NT2/D1 (cell line): Measurements from ENCODE around the gene TRMT44.

Experiments used
- DNase-seq: peaks from one replicate; pipeline ENCODE4 v3.0.0-alpha.2; 2011; ENCODE audit warnings: low read depth, low spot score
- H3K27me3 ChIP-seq: 2 replicates; pipeline ENCODE4 v1.6.0; 2011; ENCODE audit warnings: mild to moderate bottlenecking; ENCODE audit not compliant: insufficient read length, insufficient read depth
- H3K36me3 ChIP-seq: 2 replicates; pipeline ENCODE4 v1.6.1; 2011; ENCODE audit warnings: mild to moderate bottlenecking, low read length, mixed read lengths; ENCODE audit not compliant: insufficient read depth, insufficient read length
- H3K4me1 ChIP-seq: 2 replicates; pipeline ENCODE4 v1.5.1; 2011; ENCODE audit not compliant: insufficient read depth, insufficient read length
- H3K4me3 ChIP-seq: 2 replicates; pipeline ENCODE4 v1.5.1; 2011; ENCODE audit warnings: low read depth; ENCODE audit not compliant: insufficient read length
- H3K9ac ChIP-seq: 2 replicates; pipeline ENCODE4 v1.6.0; 2011; ENCODE audit warnings: low read depth; ENCODE audit not compliant: insufficient read length
- H3K9me3 ChIP-seq: 2 replicates; pipeline ENCODE4 v1.5.1; 2011; ENCODE audit warnings: mild to moderate bottlenecking, low read length; ENCODE audit not compliant: insufficient read depth
- SUZ12 ChIP-seq: IDR thresholded peaks from 2 replicates; pipeline ENCODE4 v1.6.1; 2011; ENCODE audit not compliant: insufficient read length, insufficient read depth; ENCODE audit errors: extremely low read depth
- YY1 ChIP-seq: IDR thresholded peaks from 2 replicates; pipeline ENCODE4 v1.6.1; 2011; ENCODE audit not compliant: insufficient read length, insufficient read depth
- ZNF274 ChIP-seq: IDR thresholded peaks from 2 replicates; pipeline ENCODE4 v1.6.1; 2011; ENCODE audit warnings: mild to moderate bottlenecking, low read depth, low read length

The TRMT44 gene

GRCh38 chr4:8497762-8498161 lies 57.2 kb downstream of the TRMT44 start:
- no peaks in the 10 kb centered on the region for H3K27me3 ChIP-seq
- no peak overlapping the region for H3K4me3 ChIP-seq
- peaks cover 5% of the 10 kb centered on the region for H3K4me1 ChIP-seq
- H3K36me3 ChIP-seq: no peaks in the 10 kb centered on the region
- DNase-seq: no peak
- H3K9ac ChIP-seq: no peak overlapping the region
- TF ChIP-seq ZNF274: no peak
- no peak for TF ChIP-seq YY1
- TF ChIP-seq SUZ12: no peak
- peaks cover 39% of the 10 kb centered on the region for H3K9me3 ChIP-seq

- Histone ChIP-seq H3K9ac (no peak overlapping the region), H3K9me3 (peaks cover 23% of the 10 kb centered on the region), H3K27me3 (no peaks in the 10 kb centered on the region), H3K4me1 (peaks cover 36% of the 10 kb centered on the region), H3K4me3 (no peak overlapping the region), H3K36me3 (no peaks in the 10 kb centered on the region)
- DNase-seq: no peak
- TF ChIP-seq SUZ12: no peak
- no peak for TF ChIP-seq YY1
- TF ChIP-seq ZNF274: no peak
These were observed 60.4 kb downstream of the TRMT44 start for GRCh38 chr4:8500966-8501365.

GRCh38 chr4:8501781-8502180 lies 61.2 kb downstream of the TRMT44 start:
- no peaks in the 10 kb centered on the region for H3K36me3 ChIP-seq
- peaks cover 42% of the 10 kb centered on the region for H3K4me1 ChIP-seq
- no peak overlapping the region for H3K4me3 ChIP-seq
- TF ChIP-seq ZNF274 (no peak), YY1 (no peak), SUZ12 (no peak)
- DNase-seq: no peak
- H3K27me3 ChIP-seq: no peaks in the 10 kb centered on the region
- H3K9ac ChIP-seq: no peak overlapping the region
- peaks cover 17% of the 10 kb centered on the region for H3K9me3 ChIP-seq

GRCh38 chr4:8502371-8502770 lies 61.8 kb downstream of the TRMT44 start:
- no peaks in the 10 kb centered on the region for H3K36me3 ChIP-seq
- no peaks in the 10 kb centered on the region for H3K27me3 ChIP-seq
- no peak for DNase-seq
- peaks cover 47% of the 10 kb centered on the region for H3K4me1 ChIP-seq
- TF ChIP-seq YY1 (no peak), SUZ12 (no peak), ZNF274 (no peak)
- no peak overlapping the region for H3K4me3 ChIP-seq
- H3K9me3 ChIP-seq: peaks cover 17% of the 10 kb centered on the region; the same call in 1 of the 2 replicates
- H3K9ac ChIP-seq: no peak overlapping the region

GRCh38 chr4:8502836-8503585 lies 62.4 kb downstream of the TRMT44 start:
- H3K4me1 ChIP-seq: peaks cover 50% of the 10 kb centered on the region
- peak; percentile 51 for DNase-seq
- no peak overlapping the region for H3K4me3 ChIP-seq
- H3K36me3 ChIP-seq: no peaks in the 10 kb centered on the region
- H3K9me3 ChIP-seq: peaks cover 11% of the 10 kb centered on the region; the same call in 1 of the 2 replicates
- H3K27me3 ChIP-seq: no peaks in the 10 kb centered on the region
- peak overlapping the region; percentile 21 for H3K9ac ChIP-seq
- no peak for TF ChIP-seq SUZ12
- no peak for TF ChIP-seq YY1
- no peak for TF ChIP-seq ZNF274

- no peaks in the 10 kb centered on the region for H3K27me3 ChIP-seq
- peak overlapping the region; percentile 46 for H3K9ac ChIP-seq
- TF ChIP-seq ZNF274: no peak
- no peak for TF ChIP-seq SUZ12
- TF ChIP-seq YY1: no peak
- H3K4me1 ChIP-seq: peaks cover 52% of the 10 kb centered on the region
- DNase-seq: no peak
- H3K9me3 ChIP-seq: peaks cover 5% of the 10 kb centered on the region; the same call in 1 of the 2 replicates
- no peak overlapping the region for H3K4me3 ChIP-seq
- H3K36me3 ChIP-seq: no peaks in the 10 kb centered on the region
These were observed 63.2 kb downstream of the TRMT44 start for GRCh38 chr4:8503801-8504200.

- Histone ChIP-seq H3K27me3 (no peaks in the 10 kb centered on the region), H3K4me3 (no peak overlapping the region), H3K36me3 (no peaks in the 10 kb centered on the region), H3K9me3 (peaks cover 5% of the 10 kb centered on the region; the same call in 1 of the 2 replicates), H3K4me1 (peaks cover 52% of the 10 kb centered on the region), H3K9ac (no peak overlapping the region)
- TF ChIP-seq SUZ12 (no peak), ZNF274 (no peak), YY1 (no peak)
- DNase-seq: no peak
These were observed 63.9 kb downstream of the TRMT44 start for GRCh38 chr4:8504279-8505007.
